Activated CD4-positive, alpha-beta T cell treated with anti-CD3 and anti-CD28 coated beads, Interleukin-2, amount 10 ng/mL, durations not matched to agents 24 days and 14 days (primary cell): Measurements from ENCODE around the gene NEXMIF. TPM values are rescaled to one million over a fixed set of nuclear protein-coding genes. Genes with fewer than 3 reads are reported as not detected.
"Not testable (repeated sequence)": the region's sequence is repeated elsewhere in the genome, so short reads cannot be mapped to it uniquely, and the experiment has no call there.

Source experiments
- DNase-seq: peaks from one replicate; pipeline ENCODE4 v3.0.0; 2022
- H3K27ac Mint-ChIP-seq: one replicate; pipeline ENCODE4 v1.8.0; 2022; ENCODE audit warnings: mild to moderate bottlenecking, mixed read lengths
- H3K27me3 Mint-ChIP-seq: one replicate; pipeline ENCODE4 v1.8.0; 2022; ENCODE audit warnings: mixed read lengths
- H3K36me3 Mint-ChIP-seq: one replicate; pipeline ENCODE4 v1.8.0; 2022; ENCODE audit warnings: low read depth, mild to moderate bottlenecking, mixed read lengths
- H3K4me1 Mint-ChIP-seq: one replicate; pipeline ENCODE4 v1.8.0; 2021; ENCODE audit warnings: mixed read lengths
- H3K4me3 Mint-ChIP-seq: one replicate; pipeline ENCODE4 v1.8.0; 2022; ENCODE audit warnings: mild to moderate bottlenecking, moderate library complexity, mixed read lengths
- H3K9me3 Mint-ChIP-seq: one replicate; pipeline ENCODE4 v1.8.0; 2021; ENCODE audit warnings: mixed read lengths
- intact Hi-C: fragments of 100-400 bp; cut with micrococcal nuclease; formaldehyde crosslinking; loops from one replicate; pipeline ENCODE4 v1.15.1; 2023
- total RNA-seq: library from RNA; stranded (reverse); gene quantifications from 2 replicates; pipeline ENCODE4 v1.2.3, GENCODE V29; 2022

The NEXMIF gene
- total RNA-seq, result 0.47 and 0.54 TPM in 2 replicates

GRCh38 chrX:74925225-74926088, at the start of gene NEXMIF:
Gene NEXMIF, minus strand, starts transcription at chrX:74925452.
- H3K27ac Mint-ChIP-seq, result peak within 1 kb of the TSS; percentile 89
- no peaks in the 10 kb centered on the region for H3K36me3 Mint-ChIP-seq

GRCh38 chrX:74961962-74962361, 36.7 kb upstream of the NEXMIF start:
- H3K4me1 Mint-ChIP-seq, H3K9me3 Mint-ChIP-seq, H3K27ac Mint-ChIP-seq, intact Hi-C loops, H3K36me3 Mint-ChIP-seq, H3K4me3 Mint-ChIP-seq, H3K27me3 Mint-ChIP-seq, DNase-seq: not testable (repeated sequence)

More at GRCh38 chrX:74925225-74926088, at the start of gene NEXMIF:
- intact Hi-C loops, result loop anchor here (10.0 kb wide), 2 partner anchors 229 to 311 kb away; partner anchors contain the start of genes ABCB7 and RLIM
- no peaks in the 10 kb centered on the region for H3K9me3 Mint-ChIP-seq
- peaks cover 21% of the 10 kb centered on the region for H3K27me3 Mint-ChIP-seq
- H3K4me1 Mint-ChIP-seq, result peaks cover 5% of the 10 kb centered on the region
- H3K4me3 Mint-ChIP-seq, result peak within 1 kb of the TSS; percentile 87
- DNase-seq, result no peak

- no peaks in the 10 kb centered on the region for H3K4me1 Mint-ChIP-seq
- H3K36me3 Mint-ChIP-seq, result no peaks in the 10 kb centered on the region
- intact Hi-C loops, result no loop called here
- no peak for DNase-seq
- H3K9me3 Mint-ChIP-seq, result no peaks in the 10 kb centered on the region
- H3K27ac Mint-ChIP-seq, result no peak overlapping the region
- no peaks in the 10 kb centered on the region for H3K27me3 Mint-ChIP-seq
- H3K4me3 Mint-ChIP-seq, result no peak overlapping the region
These were observed 24.5 kb upstream of the NEXMIF start for GRCh38 chrX:74949717-74950116.

GRCh38 chrX:74940414-74940813, 15.2 kb upstream of the NEXMIF start:
- Mint-ChIP-seq H3K9me3 (peaks cover 11% of the 10 kb centered on the region), H3K27ac (no peak overlapping the region), H3K4me3 (no peak overlapping the region), H3K36me3 (no peaks in the 10 kb centered on the region), H3K4me1 (peaks cover 7% of the 10 kb centered on the region), H3K27me3 (no peaks in the 10 kb centered on the region)
- DNase-seq, result no peak
- intact Hi-C loops, result no loop called here

- intact Hi-C loops, result no loop called here
- no peaks in the 10 kb centered on the region for H3K9me3 Mint-ChIP-seq
- DNase-seq, result no peak
- H3K27ac Mint-ChIP-seq, result no peak overlapping the region
- H3K4me3 Mint-ChIP-seq, result no peak overlapping the region
- no peaks in the 10 kb centered on the region for H3K36me3 Mint-ChIP-seq
- no peaks in the 10 kb centered on the region for H3K4me1 Mint-ChIP-seq
- peaks cover 5% of the 10 kb centered on the region for H3K27me3 Mint-ChIP-seq
These were observed 6.0 kb upstream of the NEXMIF start for GRCh38 chrX:74931214-74931613.

- Mint-ChIP-seq H3K4me3 (peak overlapping the region; percentile 87), H3K4me1 (peaks cover 5% of the 10 kb centered on the region), H3K36me3 (no peaks in the 10 kb centered on the region), H3K9me3 (no peaks in the 10 kb centered on the region), H3K27ac (peak overlapping the region; percentile 89), H3K27me3 (peaks cover 21% of the 10 kb centered on the region)
- DNase-seq, result peak; percentile 77
- intact Hi-C loops, result loop anchor here (10.0 kb wide), 2 partner anchors 230 to 310 kb away; partner anchors contain the start of genes ABCB7 and RLIM
These were observed 615 bp downstream of the NEXMIF start for GRCh38 chrX:74924449-74925224.

- Mint-ChIP-seq H3K9me3 (no peaks in the 10 kb centered on the region), H3K36me3 (no peaks in the 10 kb centered on the region), H3K27me3 (peaks cover 21% of the 10 kb centered on the region), H3K4me3 (peak overlapping the region; percentile 87), H3K27ac (peak overlapping the region; percentile 79), H3K4me1 (peaks cover 5% of the 10 kb centered on the region)
- peak; percentile 59 for DNase-seq
- intact Hi-C loops, result loop anchor here (10.0 kb wide), 2 partner anchors 231 to 309 kb away; partner anchors contain the start of genes ABCB7 and RLIM
These were observed 1.3 kb downstream of the NEXMIF start for GRCh38 chrX:74923942-74924448.

GRCh38 chrX:74922922-74923543, 2.2 kb downstream of the NEXMIF start:
- intact Hi-C loops, result loop anchor here (10.0 kb wide), 2 partner anchors 232 to 308 kb away; partner anchors contain the start of genes ABCB7 and RLIM
- H3K27me3 Mint-ChIP-seq, result peaks cover 21% of the 10 kb centered on the region
- no peaks in the 10 kb centered on the region for H3K36me3 Mint-ChIP-seq
- DNase-seq, result no peak
- no peaks in the 10 kb centered on the region for H3K9me3 Mint-ChIP-seq
- H3K4me1 Mint-ChIP-seq, result peaks cover 5% of the 10 kb centered on the region
- H3K4me3 Mint-ChIP-seq, result no peak overlapping the region
- no peak overlapping the region for H3K27ac Mint-ChIP-seq

GRCh38 chrX:74911494-74911893, 13.8 kb downstream of the NEXMIF start:
- DNase-seq, result no peak
- Mint-ChIP-seq H3K4me1 (no peaks in the 10 kb centered on the region), H3K27ac (no peak overlapping the region), H3K27me3 (no peaks in the 10 kb centered on the region), H3K36me3 (no peaks in the 10 kb centered on the region), H3K9me3 (peaks cover 4% of the 10 kb centered on the region), H3K4me3 (no peak overlapping the region)
- intact Hi-C loops, result no loop called here

- H3K4me3 Mint-ChIP-seq, result no peak overlapping the region
- no peaks in the 10 kb centered on the region for H3K9me3 Mint-ChIP-seq
- intact Hi-C loops, result no loop called here
- no peak overlapping the region for H3K27ac Mint-ChIP-seq
- no peak for DNase-seq
- H3K4me1 Mint-ChIP-seq, result no peaks in the 10 kb centered on the region
- H3K36me3 Mint-ChIP-seq, result no peaks in the 10 kb centered on the region
- no peaks in the 10 kb centered on the region for H3K27me3 Mint-ChIP-seq
These were observed 18.8 kb downstream of the NEXMIF start for GRCh38 chrX:74906417-74906816.

- no peak overlapping the region for H3K4me3 Mint-ChIP-seq
- no peak overlapping the region for H3K27ac Mint-ChIP-seq
- intact Hi-C loops, result no loop called here
- DNase-seq, result no peak
- no peaks in the 10 kb centered on the region for H3K27me3 Mint-ChIP-seq
- no peaks in the 10 kb centered on the region for H3K4me1 Mint-ChIP-seq
- H3K9me3 Mint-ChIP-seq, result no peaks in the 10 kb centered on the region
- H3K36me3 Mint-ChIP-seq, result no peaks in the 10 kb centered on the region
These were observed 22.4 kb downstream of the NEXMIF start for GRCh38 chrX:74902806-74903205.

GRCh38 chrX:74892561-74892960, 32.7 kb downstream of the NEXMIF start:
- H3K36me3 Mint-ChIP-seq, result no peaks in the 10 kb centered on the region
- H3K9me3 Mint-ChIP-seq, result no peaks in the 10 kb centered on the region
- intact Hi-C loops, result no loop called here
- DNase-seq, result no peak
- H3K4me3 Mint-ChIP-seq, result no peak overlapping the region
- no peak overlapping the region for H3K27ac Mint-ChIP-seq
- no peaks in the 10 kb centered on the region for H3K4me1 Mint-ChIP-seq
- H3K27me3 Mint-ChIP-seq, result no peaks in the 10 kb centered on the region

GRCh38 chrX:74890676-74891430, 34.4 kb downstream of the NEXMIF start:
- Mint-ChIP-seq H3K4me3 (no peak overlapping the region), H3K9me3 (no peaks in the 10 kb centered on the region), H3K36me3 (no peaks in the 10 kb centered on the region), H3K27me3 (no peaks in the 10 kb centered on the region), H3K27ac (no peak overlapping the region), H3K4me1 (no peaks in the 10 kb centered on the region)
- intact Hi-C loops, result no loop called here
- no peak for DNase-seq
